ENCODE data around the gene TGIF2. TPM values are rescaled to one million over a fixed set of nuclear protein-coding genes. Genes with fewer than 3 reads are reported as not detected.
A peak's percentile ranks its signal among the peaks of the same experiment; 100 is the strongest.

Gene TGIF2
- total and polyA plus RNA-seq, 9 of the 15 experiments (the other 6 are each of a cell fraction or from before 2014, with no cell fraction given) = 6.8 to 27.8 (median 15.7) TPM

GRCh38 chr20:36591854-36592641, 18.7 kb downstream of the TGIF2 start (continued):
- TF ChIP-seq KAT2B (IDR thresholded peaks at IDR 0.05; ENCODE audit: low read depth, low read length) (no peak), ZFP36 (IDR thresholded peaks at IDR 0.05; ENCODE audit: low read depth, low read length, partially characterized antibody) (no peak), UBTF (IDR thresholded peaks at IDR 0.05; ENCODE audit: borderline replicate concordance in 1 of 2, low read depth in 2 of 2, low read length in 2 of 2) (0 out of 4 replicates have a peak, but pooled peaks of 1 of the 2 experiments have one; percentile 40), PHTF2 (CRISPR knock-in tag; IDR thresholded peaks at IDR 0.05) (no peak), MEIS2 (IDR thresholded peaks at IDR 0.05; ENCODE audit: partially characterized antibody) (no peak), LCOR (CRISPR knock-in tag; IDR thresholded peaks at IDR 0.05) (no peak), CTCFL (IDR thresholded peaks at IDR 0.05; ENCODE audit: borderline replicate concordance, insufficient read depth, low read depth, low read length, poor library complexity, severe bottlenecking) (peak; percentile 65), STAT5B (CRISPR knock-in tag; IDR thresholded peaks at IDR 0.05) (no peak), XRCC5 (IDR thresholded peaks at IDR 0.05; ENCODE audit: low read depth, low read length) (no peak), HDAC6 (IDR thresholded peaks at IDR 0.05; ENCODE audit: low read depth, low read length) (no peak), SRF (CRISPR knock-in tag; IDR thresholded peaks at IDR 0.05) (no peak), SMC3 (conservative IDR thresholded peaks at IDR 0.05; ENCODE audit: insufficient read depth, low read depth, low read length) (no peak), PHF21A (IDR thresholded peaks at IDR 0.05; ENCODE audit: borderline replicate concordance, low read depth) (no peak), SMARCE1 (IDR thresholded peaks at IDR 0.05) (peak; percentile 49), NBN (IDR thresholded peaks at IDR 0.05; ENCODE audit: low read depth) (0 out of 2 replicates have a peak, but pooled peaks have one; percentile 44), ATF6 (CRISPR knock-in tag; IDR thresholded peaks at IDR 0.05) (no peak), ZNF699 (CRISPR knock-in tag; IDR thresholded peaks at IDR 0.05; ENCODE audit: insufficient replicate concordance) (no peak), SMARCB1 (IDR thresholded peaks at IDR 0.05; ENCODE audit: insufficient read length, low read depth) (no peak)

Measured in K562 (cell line).